Stimulated activated CD8-positive, alpha-beta memory T cell treated with anti-CD3 and anti-CD28 coated beads, Interleukin-2, amount 100 ng/mL, for 48 hours (primary cell): Measurements from ENCODE around the gene COX7C.
"Not testable (repeated sequence)": the region's sequence is repeated elsewhere in the genome, so short reads cannot be mapped to it uniquely, and the experiment has no call there.

ENCODE experiments used
- DNase-seq, 2 donors: peaks; one replicate each; pipeline ENCODE4 v3.0.0-alpha.2; 2020; ENCODE audit warnings: low read depth in 2 of 2

COX7C gene

DNA sequence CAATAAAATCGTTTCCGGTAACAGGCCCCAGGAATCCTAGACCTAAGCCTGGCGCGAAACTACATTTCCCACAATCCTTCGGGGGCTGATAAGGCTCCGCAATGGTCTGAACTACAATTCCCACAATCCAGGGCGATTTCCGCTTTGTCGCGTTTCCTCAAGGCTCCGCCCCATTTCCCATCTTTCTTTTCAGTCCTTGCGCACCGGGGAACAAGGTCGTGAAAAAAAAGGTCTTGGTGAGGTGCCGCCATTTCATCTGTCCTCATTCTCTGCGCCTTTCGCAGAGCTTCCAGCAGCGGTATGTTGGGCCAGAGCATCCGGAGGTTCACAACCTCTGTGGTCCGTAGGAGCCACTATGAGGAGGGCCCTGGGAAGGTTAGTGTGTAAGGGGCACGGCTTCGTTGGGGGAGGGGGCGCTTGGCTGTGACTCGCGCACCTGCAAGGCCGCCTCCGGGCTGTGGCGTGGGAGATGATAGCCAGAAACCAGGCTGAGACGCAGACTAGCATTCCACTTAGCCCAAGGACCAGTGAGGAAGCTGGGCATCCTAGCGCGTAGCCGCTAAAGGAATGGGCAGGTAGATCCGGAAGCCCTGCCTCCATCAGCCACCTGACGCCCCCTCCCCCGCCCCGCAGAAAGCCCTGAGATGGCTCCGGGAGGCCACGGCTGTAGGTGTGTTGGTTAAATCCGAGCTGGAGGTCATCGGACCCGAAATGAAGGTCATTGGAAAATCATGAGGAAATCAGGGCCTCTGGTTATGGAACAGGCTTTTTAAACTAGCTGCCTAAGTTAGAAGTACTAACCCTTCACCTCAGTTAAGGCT, at the start of gene COX7C:
TSS of gene COX7C (plus strand) at position 186 of the 821 bp plus-strand sequence. CDS start at position 301, 115 bp downstream.
- DNase-seq, result peak; percentile 68 to 78

DNA sequence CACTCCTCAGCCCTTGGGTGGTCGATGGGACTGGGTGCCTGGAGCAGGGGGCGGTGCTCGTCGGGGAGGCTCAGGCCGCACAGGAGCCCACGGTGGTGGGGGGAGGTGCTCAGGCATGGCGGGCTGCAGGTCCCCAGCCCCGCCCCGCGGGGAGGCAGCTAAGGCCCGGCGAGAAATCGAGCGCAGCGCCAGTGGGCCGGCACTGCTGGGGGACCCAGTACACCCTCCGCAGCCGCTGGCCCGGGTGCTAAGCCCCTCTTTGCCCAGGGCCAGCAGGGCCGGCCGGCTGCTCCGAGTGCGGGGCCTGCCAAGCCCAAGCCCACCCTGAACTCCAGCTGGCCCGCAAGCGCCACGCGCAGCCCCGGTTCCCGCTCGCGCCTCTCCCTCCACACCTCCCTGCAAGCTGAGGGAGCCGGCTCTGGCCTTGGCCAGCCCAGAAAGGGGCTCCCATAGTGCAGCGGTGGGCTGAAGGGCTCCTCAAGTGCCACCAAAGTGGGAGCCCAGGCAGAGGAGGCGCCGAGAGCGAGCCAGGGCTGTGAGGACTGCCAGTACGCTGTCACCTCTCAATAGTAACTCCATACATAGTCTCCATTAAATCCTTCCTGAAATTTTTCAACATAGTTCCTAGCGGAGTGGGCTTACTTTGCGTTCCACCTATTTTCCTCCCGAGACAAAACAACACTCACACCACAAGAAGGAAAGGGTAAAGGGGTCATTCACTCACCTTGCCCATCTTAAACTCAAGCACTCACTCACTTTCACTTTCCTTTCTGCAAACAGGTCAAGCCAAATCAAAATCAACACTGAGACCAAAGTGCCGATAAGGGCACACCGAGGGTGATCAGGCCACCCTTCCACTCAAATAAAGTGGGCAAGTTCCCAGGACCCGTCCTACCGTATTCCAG, 48.0 kb upstream of the COX7C start:
- not testable (repeated sequence) for DNase-seq

DNA sequence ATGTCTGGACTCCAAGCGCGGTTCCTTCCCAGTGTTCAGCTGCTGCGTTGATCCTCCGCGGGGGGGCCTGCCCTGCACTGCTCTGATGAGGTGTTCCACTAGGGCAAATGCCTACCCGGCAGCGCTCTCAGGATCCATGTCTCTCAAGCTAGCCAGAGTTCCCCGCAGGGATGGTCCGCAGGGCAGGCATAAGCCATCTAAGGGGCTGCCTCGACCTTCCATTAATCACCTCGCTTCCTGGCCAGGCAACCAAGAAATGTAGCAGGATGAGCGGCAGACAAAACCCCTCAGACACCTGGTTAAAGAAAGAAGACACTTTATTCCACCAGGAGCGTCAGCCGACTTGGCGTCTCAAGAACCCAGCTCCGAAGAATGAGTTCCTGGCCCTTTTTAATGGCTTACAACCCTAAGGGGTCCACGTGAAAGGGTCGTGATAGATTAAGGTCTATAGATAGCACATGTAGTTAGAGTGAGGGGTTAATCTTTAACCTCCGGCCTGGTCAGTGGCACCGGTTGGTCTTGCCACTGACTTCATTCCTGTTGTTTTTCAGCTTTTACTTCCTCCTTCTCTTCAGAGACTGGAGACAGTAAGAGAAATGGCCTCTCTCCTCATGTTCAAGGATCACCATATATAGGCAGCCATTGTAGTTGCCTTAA, 47.2 kb upstream of the COX7C start:
- no peak for DNase-seq

DNA sequence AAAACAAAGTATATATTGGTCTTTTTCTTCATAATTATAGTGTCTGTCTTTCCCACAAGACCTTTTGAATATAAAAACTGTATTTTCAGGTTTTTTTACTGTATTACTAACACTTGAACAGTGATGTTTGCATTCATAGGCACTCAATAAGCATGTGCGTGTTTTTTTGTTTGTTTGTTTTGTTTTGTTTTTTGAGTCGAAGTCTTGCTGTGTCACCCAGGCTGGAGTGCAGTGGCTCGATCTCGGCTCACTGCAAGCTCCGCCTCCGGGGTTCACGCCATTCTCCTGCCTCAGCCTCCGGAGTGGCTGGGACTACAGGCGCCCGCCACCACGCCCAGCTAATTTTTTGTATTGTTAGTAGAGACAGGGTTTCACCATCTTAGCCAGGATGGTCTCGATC, 46.6 kb upstream of the COX7C start:
- DNase-seq, result not testable (repeated sequence)

DNA sequence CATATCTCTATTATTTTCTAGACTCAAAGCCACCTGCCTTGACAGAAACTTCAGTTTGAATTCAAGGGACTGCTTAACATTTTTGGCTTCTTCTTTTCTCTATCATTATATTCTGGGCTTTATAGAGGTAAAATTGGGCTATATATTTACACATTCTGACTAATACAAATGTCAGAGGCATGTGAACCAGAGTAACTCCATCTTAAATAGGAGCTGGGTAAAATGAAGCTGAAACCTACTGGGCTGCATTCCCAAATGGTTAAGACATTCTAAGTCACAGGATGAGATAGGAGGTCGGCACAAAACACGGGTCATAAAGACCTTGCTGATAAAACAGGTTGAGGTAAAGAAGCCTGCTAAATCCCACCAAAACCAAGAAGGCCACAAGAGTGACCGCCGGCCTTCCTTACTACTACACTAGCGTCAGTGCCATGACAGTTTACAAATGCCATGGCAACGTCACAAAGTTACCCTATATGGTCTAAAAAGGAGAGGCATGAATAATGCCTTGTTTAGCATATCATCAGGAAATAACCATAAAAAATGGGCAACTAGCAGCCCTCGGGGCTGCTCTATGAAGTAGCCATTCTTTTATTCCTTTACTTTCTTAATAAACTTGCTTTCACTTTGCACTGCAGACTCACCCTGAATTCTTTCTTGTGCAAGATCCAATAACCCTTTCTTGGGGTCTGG, 44.8 kb upstream of the COX7C start:
- no peak for DNase-seq

- DNase-seq, result no peak
Measured at GRCh38 chr5:86579502-86579901, 38.2 kb upstream of the COX7C start.

DNA sequence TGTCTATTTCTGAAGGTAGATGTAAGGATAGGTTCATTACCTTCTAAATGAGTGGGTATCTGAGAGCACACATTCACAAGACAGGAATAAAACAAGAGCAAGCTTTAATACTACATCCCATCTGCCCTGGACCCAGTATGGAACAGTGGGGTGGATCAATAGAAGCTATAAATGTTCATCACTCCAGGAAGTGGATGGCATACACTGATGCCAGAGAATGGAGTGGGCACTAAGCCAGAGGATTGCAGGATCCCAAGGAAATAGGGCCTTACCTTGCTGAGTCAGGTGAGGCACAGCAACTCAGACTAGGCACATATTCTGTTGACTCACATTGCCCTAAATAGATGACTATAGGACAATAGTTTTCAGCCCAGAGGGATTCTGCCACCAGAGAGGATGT, 21.3 kb upstream of the COX7C start:
- DNase-seq, result no peak

- no peak for DNase-seq
Measured at GRCh38 chr5:86605881-86606280, 11.9 kb upstream of the COX7C start.

DNA sequence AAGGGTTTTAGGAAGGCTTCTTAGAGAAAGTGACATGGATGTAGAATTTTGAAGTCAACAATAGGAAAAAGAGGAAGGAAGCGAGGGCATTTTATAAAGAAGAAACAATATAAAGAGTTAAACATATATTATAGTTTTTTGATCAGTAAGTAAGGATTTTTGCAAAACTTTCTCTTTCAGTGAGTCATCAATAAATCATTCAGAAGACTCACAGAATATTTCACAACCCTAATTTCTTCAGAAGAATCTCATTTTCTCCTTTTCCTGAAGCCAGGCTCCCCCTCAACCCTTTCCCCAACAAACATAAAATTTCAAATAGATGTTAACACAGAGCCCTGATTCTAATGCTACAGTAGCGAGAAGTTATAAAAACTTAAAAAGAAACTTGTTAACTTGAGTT, 4.3 kb upstream of the COX7C start:
- DNase-seq, result no peak

DNA sequence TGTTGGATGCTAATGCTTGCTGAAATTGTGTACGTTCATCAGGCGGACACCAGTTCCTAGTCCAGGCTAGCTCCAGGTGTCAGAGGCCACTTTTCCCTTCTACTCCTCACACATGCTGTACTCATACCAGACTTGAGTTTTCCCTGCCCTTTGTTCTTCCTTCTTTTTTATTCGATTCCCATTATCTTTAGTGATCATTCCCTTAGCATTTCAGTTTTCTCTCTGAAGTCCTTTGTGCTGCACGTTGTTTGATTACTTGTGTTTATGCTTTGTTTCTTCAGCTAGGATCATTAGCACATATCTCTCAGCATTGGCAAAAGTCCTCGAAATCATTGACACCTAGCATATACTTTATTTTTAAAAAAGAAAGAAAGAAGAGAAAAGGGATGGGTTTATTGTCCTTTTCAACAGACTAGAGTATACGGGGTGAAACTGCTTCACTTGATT, 409 bp upstream of the COX7C start:
- DNase-seq, result no peak

GRCh38 chr5:86623785-86624483, 6.2 kb downstream of the COX7C start:
- DNase-seq, result no peak

DNA sequence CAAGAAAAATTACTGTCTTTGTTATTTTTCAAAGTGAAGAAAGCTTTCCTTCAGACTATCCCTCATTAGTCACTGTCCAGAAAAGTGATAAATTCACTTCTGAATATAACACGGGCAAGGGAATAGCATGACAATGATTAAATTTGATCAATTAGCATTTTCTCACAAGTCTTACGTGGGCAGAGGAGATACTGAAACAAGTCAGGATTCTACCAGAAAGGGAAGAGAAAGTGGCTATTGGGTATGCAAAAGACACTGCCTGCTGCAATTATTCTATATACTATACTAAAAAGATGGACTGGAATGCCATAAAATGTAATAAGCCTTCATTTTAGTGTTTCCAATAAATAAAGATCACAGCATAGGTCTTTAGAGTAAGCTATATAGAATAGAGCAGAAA, 7.4 kb downstream of the COX7C start:
- no peak for DNase-seq

DNA sequence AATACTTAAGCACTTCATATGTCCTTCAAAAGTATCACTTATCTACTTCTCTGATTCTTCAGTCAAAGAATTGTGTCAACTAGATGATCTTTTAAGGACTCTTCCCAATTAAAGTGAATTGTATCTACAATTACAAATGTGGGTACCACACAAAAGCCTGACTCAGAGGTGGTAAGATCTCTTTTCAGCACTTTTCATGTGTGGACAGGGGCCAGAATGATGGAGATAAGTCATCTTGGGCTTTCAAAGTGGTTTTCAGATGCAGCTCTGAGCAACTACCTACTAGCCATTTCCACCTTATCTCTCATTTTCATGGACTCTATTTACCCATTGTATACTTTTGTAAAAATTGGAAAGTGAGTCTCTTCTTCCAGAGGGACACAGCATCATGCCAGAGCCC, 8.4 kb downstream of the COX7C start:
- no peak for DNase-seq

- no peak for DNase-seq
Measured at GRCh38 chr5:86631165-86631564, 13.4 kb downstream of the COX7C start.

GRCh38 chr5:86640998-86641397, 23.3 kb downstream of the COX7C start:
- no peak for DNase-seq

GRCh38 chr5:86644843-86645242, 27.1 kb downstream of the COX7C start:
- DNase-seq, result no peak

- no peak for DNase-seq
Measured at GRCh38 chr5:86645885-86646284, 28.1 kb downstream of the COX7C start.

- no peak for DNase-seq
Measured at GRCh38 chr5:86646671-86647070, 28.9 kb downstream of the COX7C start.

DNA sequence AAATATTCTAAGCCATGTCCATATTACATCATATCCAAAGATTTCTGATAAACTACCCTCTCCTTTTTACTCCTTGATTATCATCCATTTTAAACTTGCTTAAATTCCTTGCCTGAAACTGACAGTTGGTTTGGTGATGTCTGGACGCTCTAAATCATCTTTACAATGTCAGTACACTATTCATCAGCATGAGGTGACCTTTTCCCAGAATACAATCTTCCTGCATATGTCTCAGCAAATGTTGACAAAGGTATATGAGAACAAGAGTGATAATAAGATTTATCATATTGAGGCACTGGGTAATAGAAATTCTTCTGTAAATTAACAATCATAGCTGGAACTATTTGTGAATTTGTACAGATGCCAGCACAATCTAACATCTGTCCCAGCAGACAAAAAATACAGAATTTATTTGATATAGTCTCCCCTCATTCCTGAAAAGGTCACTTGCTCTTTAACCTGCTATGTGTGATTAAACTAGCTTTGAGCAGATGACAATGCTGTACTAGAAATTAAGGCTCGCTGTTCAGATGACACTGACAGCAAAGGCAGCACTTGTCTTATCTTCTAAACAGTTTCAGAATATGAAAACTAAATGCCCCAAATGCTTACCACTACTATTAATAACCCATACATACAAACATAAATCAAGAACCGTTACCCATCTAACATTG, 32.2 kb downstream of the COX7C start:
- DNase-seq, result no peak

- not testable (repeated sequence) for DNase-seq
Measured at GRCh38 chr5:86660771-86661170, 43.0 kb downstream of the COX7C start.
